Right ventricle myocardium inferior (tissue), 1 donor: ENCODE data around the gene PAK1IP1. TPM values are rescaled to one million over a fixed set of nuclear protein-coding genes. Genes with fewer than 3 reads are reported as not detected.
"Not testable (repeated sequence)": the region's sequence is repeated elsewhere in the genome, so short reads cannot be mapped to it uniquely, and the experiment has no call there.

ENCODE experiments used
- ATAC-seq: fragments of 200-7000 bp; cut with Tn5 transposase; one replicate; pipeline ENCODE4 v1.9.1; 2020; ENCODE audit warnings: mild to moderate bottlenecking, moderate library complexity
- DNase-seq: peaks from one replicate; pipeline ENCODE4 v3.0.0; 2021; ENCODE audit errors: missing footprints
- intact Hi-C: fragments of 100-400 bp; cut with DNase I; formaldehyde crosslinking; loops from one replicate; pipeline ENCODE4 v1.11.0; 2022
- long read RNA-seq: library from polyadenylated mRNA; unstranded; transcript quantifications from one replicate; pipeline ENCODE4 v2.0.0, GENCODE V29; 2021
- total RNA-seq: library from RNA; stranded (reverse); fragmentation: NEBNext Ultra II Directional; extraction: Animal tissue kit (Norgen Biotek cat#: 25700); gene quantifications from one replicate; pipeline ENCODE4 v1.2.1, GENCODE V29; 2021
- donor health status: DM: no; HTN: yes; CAD: no; lungs with severe emphysema.

The PAK1IP1 gene
- total RNA-seq, result 11.5 TPM
- long read RNA-seq, partial matches to known transcripts, result 0 of 5 reads
- long read RNA-seq, other reads (novel, unspliced or antisense), result 1 of 5 reads

DNA sequence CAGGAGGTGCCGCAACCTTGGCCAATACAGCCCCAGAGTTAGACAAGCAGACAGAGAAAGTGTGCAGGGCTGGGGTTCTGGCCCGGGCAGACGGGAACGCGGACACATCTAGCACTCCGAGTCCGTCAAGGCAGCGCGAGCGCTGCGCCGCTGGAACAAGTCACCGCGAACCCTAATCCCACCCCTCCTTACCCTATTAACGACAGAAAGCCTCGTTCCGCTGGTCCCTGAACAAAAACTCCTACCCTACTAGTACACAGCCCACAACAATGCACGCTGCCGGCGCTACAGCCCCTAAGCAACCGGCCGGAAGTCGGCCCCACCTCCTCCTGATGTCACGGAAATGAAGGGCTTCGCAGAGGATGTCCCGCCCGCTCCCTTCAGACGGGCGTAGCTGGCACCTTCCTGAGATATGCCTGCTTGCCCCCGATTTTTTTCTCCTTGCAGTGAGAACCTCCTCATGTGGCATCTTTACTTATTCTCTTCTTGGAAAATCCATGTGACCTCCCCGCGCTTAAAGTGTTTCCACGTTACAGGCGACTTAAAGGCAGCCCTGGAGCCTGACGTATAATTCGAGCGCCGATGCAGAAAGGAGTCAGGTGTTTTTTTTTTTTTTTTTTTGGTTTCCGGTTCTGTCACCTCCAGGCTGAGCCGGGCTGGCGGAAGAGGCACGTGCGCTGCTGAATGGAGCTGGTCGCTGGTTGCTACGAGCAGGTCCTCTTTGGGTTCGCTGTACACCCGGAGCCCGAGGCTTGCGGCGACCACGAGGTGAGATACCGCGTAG, at the start of gene PAK1IP1, which contains the start of gene C6orf52:
Gene PAK1IP1 (plus strand): TSS at position 671 of the 784 bp plus-strand sequence. CDS start 14 bp downstream, at position 685.
Gene C6orf52 (minus strand): TSS at position 315 of the 784 bp plus-strand sequence. CDS start 7,066 bp downstream, outside the sequence.
- intact Hi-C loops, result loop anchor here (1.0 to 2.0 kb wide), 4 partner anchors 28 to 183 kb away; partner anchors contain the start of genes TMEM14B and TMEM14C
- peak; percentile 97 for DNase-seq

DNA sequence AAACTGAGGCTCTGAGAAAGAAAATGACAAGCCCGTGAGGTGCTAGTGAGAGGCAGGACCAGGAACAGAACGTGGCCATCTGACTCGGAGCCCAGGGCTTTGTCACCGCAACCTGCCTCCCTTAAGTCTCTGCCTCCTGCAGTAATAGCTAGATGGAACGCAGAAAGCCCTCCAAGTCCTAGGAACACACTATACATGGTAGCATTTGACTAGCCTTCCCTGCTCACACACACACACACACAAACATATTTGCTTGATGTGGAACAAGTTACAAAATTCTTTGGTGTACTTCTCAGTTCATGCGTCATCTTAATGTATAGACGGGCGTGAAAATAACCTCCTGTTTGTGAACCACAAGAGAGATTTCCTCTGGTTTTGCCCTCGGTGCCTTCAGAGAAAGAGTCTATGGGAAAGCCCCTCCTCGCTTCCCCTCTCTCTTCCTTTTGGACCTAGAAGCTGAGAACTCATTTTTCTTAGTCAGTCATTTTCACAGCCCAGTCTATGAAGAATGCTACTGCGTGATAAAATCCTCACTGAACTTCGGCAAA, 39.2 kb upstream of the PAK1IP1 start:
- intact Hi-C loops, result no loop called here
- DNase-seq, result no peak
- ATAC-seq, result no peak

More for the DNA sequence above, at the start of gene PAK1IP1, which contains the start of gene C6orf52:
- ATAC-seq, result peak; percentile 100

GRCh38 chr6:10658910-10659698, 35.7 kb upstream of the PAK1IP1 start:
- DNase-seq (peak; percentile 47), ATAC-seq (no peak)
- intact Hi-C loops, result no loop called here

GRCh38 chr6:10659699-10660348, 34.9 kb upstream of the PAK1IP1 start:
- intact Hi-C loops, result no loop called here
- ATAC-seq, result no peak
- peak; percentile 64 for DNase-seq

DNA sequence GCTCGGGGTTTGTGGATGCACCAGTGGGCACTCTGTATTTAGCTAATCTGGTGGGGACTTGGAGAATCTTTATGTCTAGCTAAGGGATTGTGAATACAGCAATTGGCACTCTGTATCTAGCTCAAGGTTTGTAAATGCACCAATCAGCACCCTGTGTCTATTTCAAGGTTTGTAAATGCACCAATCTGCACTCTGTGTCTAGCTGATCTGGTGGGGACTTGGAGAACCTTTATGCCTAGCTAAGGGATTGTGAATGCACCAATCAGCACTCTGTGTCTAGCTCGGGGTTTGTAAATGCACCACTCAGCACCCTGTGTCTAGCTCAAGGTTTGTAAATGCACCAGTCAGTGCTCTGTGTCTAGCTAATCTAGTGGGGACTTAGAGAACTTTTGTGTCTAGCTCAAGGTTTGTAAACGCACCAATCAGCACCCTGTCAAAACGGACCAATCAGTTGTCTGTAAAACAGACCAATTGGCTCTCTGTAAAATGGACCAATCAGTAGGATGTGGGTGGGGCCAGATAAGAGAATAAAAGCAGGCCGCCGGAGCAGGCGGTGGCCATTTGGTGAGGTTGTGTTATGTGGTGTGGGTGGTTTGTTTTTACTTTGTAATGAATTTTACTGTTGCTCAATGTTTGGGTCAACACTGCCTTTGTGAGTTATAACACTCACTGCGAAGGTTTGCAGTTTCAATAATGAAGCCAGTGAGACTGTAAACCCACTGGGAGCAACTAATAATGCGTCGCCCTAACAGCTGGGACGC, 34.2 kb upstream of the PAK1IP1 start:
- DNase-seq, ATAC-seq, intact Hi-C loops: not testable (repeated sequence)

DNA sequence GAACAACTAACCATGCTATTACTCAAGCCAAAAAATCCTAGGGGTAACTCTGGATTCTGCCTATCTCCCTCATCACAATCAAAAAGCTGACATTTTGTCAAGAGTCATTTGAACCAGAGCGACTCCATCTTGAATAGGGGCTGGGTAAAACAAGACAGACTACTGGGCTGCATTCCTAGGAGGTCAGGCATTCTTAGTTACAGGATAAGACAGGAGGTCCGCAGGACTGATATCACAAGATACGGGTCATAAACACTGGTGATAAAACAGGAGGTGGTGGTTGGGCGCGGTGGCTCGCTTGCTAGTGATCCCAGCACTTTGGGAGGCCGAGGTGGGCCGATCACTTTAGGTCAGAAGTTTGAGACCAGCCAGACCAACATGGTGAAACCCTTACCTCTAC, 32.6 kb upstream of the PAK1IP1 start:
- DNase-seq (peak; percentile 54), ATAC-seq (no peak)
- intact Hi-C loops, result no loop called here

GRCh38 chr6:10662742-10663141, 32.0 kb upstream of the PAK1IP1 start:
- ATAC-seq (no peak), DNase-seq (no peak)
- intact Hi-C loops, result no loop called here

DNA sequence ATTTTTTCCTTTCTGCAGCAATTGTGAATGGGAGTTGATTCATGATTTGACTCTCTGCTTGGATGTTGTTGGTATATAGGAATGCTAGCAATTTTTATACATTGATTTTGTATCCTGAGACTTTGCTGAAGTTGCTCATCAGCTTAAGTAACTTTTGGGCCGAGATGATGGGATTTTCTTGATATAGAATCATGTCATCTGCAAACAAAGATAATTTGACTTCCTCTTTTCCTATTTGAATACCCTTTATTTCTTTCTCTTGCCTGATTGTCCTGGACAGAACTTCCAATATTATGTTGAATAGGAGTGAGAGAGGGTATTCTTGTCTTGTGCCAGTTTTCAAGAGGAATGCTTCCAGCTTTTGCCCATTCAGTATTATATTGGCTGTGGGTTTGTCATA, 29.2 kb upstream of the PAK1IP1 start:
- ATAC-seq, intact Hi-C loops, DNase-seq: not testable (repeated sequence)

- intact Hi-C loops, result no loop called here
- no peak for DNase-seq
- no peak for ATAC-seq
These were observed 26.4 kb upstream of the PAK1IP1 start for GRCh38 chr6:10668126-10668917.

DNA sequence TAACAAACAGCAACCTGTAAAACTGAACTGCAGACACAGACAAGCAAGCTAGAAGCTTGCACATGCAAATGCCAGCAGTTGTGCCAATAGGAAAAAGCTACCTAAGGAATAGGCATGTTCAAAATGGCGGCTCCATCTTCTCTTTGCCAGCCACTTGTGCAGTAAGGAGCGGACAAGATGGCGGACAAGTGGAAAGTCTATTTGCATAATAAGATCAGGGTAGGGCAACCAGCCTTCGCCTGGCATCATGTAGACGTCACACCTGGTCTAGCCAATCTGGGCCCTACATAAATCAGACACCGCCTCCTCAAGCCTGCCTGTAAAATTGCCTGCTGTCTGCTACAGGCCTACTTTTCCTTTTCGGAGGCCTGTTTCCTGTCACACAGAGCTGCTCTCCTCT, 18.4 kb upstream of the PAK1IP1 start:
- intact Hi-C loops, result no loop called here
- no peak for ATAC-seq
- no peak for DNase-seq

- intact Hi-C loops, result no loop called here
- no peak for DNase-seq
- ATAC-seq, result no peak
These were observed 16.3 kb upstream of the PAK1IP1 start for GRCh38 chr6:10678456-10678855.

- ATAC-seq, result no peak
- intact Hi-C loops, result no loop called here
- no peak for DNase-seq
These were observed 13.0 kb upstream of the PAK1IP1 start for GRCh38 chr6:10681795-10682194.

GRCh38 chr6:10682355-10682988, 12.3 kb upstream of the PAK1IP1 start:
- ATAC-seq, result no peak
- DNase-seq, result no peak
- intact Hi-C loops, result no loop called here

DNA sequence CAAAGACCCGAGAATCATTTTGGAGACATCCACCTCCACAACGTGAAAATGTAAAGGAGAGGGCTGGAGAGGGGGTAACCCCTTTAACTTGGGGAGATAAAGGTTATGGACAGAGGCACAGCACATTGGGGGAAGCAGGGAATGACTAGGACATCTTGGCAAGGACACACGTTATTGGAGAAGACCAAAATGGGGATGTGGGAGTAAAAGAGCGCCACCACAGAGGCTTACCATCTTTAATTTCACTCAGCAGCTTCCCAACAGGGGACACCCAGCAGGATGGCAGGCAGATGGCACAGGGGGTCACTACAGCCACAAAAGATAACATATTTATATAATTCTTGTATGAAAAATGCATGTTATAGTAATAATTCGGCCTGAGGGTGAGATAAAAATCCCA, 10.2 kb upstream of the PAK1IP1 start:
- intact Hi-C loops, result no loop called here
- no peak for DNase-seq
- no peak for ATAC-seq

- DNase-seq, result no peak
- intact Hi-C loops, result no loop called here
- no peak for ATAC-seq
These were observed 9.5 kb upstream of the PAK1IP1 start for GRCh38 chr6:10685092-10685915.

GRCh38 chr6:10686901-10687300, 7.9 kb upstream of the PAK1IP1 start:
- ATAC-seq (no peak), DNase-seq (no peak)
- intact Hi-C loops, result no loop called here
